ENCODE results near the gene GLYR1.

- TF ChIP-seq BCL3 (IDR thresholded peaks at IDR 0.05), result no peak
- no peak for TF ChIP-seq BHLHE40 (IDR thresholded peaks at IDR 0.05; ENCODE audit: low read depth, low read length)
- no peak for TF ChIP-seq CTCF (IDR thresholded peaks at IDR 0.05)
- TF ChIP-seq POLR2A (IDR thresholded peaks at IDR 0.05; ENCODE audit: low read length), result no peak
- TF ChIP-seq MAZ (IDR thresholded peaks at IDR 0.05; ENCODE audit: borderline replicate concordance, low read depth, low read length), result no peak
- TF ChIP-seq EP300 (IDR thresholded peaks at IDR 0.05), result no peak
- no peak for TF ChIP-seq EHF (CRISPR knock-in tag; IDR thresholded peaks at IDR 0.05)
- TF ChIP-seq JUN (IDR thresholded peaks at IDR 0.05), result no peak
- no peak for TF ChIP-seq RAD21 (conservative IDR thresholded peaks at IDR 0.05 in 1 of 2, IDR thresholded peaks at IDR 0.05 in 1 of 2)
- no peak for TF ChIP-seq MAFK (IDR thresholded peaks at IDR 0.05; ENCODE audit: partially characterized antibody)
- no peak for TF ChIP-seq PHF8 (IDR thresholded peaks at IDR 0.05; ENCODE audit: borderline replicate concordance, low read depth)
- TF ChIP-seq KDM1A (IDR thresholded peaks at IDR 0.05; ENCODE audit: low read depth), result no peak
- no peak for TF ChIP-seq RCOR1 (IDR thresholded peaks at IDR 0.05; ENCODE audit: low read depth, low read length)
These were observed 61.2 kb downstream of the GLYR1 start for GRCh38 chr16:4785758-4786433.

Data from A549 (cell line).